HG02852 (cell line): Measurements from ENCODE around the gene SLC25A42.

Experiments
- ATAC-seq: cut with Tn5 transposase; IDR thresholded peaks from one replicate; pipeline ENCODE4 v1.9.1; 2021; ENCODE audit warnings: mild to moderate bottlenecking, moderate library complexity; ENCODE audit not compliant: unreplicated experiment

SLC25A42 gene

DNA sequence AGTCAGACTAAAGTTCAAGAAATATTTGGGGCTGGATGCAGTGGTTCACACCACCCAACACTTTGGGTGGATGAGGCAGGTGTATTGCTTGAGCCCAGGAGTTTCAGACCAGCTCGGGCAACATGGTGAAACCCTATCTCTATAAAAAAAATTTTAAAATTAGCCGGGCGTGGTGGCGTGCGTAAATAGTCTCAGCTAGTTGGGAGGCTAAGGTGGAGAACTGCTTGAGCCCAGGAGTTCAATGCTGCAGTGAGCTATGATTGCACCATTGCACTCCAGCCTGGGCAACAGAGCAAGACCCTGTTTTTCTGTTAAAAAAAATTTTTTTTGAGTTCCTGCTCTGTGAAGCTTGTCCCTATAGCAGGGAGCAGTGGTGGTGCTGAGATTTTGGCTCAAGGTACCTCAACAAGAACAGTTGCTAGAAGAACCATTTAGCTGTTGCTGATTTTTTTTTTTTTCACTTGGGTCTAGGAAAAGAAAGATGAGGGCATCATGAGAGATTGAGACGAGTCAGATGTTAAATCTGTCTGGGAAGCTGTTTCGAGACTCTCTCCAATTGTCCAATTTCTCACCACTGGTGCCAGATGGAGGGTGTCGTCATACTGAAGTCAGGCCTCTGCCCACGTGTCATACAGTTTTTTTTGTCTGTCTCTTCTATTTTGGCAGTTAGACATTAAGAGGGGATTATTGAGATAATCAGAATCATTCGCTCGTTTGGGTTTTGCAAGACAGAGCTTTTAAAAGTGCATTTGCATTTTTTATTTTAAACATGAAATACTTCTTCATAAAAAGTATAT lies 3.7 kb downstream of the SLC25A42 start:
- no peak for ATAC-seq

DNA sequence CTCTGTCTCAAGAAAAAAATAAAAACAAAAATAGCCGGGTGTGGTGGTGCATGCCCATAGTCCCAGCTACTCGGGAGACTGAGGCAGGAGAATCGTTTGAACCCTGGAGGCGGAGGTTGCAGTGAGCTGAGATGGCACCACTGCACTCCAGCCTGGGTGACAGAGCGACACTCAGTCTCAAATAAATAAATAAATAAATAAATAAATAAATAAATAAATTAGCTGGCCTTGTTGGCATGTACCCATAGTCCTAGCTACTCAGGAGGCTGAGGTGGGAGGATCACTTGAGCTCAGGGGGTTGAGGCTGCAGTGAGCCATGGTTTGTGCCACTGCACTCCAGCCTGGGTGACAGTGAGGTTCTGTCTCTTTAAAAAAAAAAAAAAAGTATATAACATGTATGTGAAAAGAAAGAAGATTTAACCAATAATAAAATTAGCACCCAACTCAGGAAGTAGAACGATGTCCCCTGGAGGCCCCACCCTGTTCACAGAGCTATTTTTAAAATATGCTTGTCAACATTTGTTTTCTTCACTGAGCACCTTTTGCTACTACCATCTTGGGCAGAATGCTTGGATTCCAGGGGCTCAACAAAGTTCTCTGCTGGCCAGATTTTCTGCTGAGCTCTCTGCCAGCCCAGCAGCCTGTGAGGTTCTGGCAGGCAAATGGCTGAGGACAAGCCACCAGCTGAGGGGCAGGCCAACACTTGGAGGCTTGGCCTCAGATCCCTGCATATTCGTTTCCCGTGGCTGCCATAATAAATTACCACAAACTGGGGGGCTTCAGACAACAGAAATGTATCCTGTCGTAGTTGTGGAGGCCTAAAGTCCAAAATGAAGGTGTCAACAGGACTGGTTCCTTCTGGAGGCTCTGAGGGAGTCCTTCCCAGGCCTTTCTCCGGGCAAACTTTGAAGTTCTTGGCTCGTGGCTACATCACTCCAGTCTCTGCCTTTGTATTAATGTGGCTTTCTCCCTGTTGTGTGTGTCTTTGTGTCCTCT lies 5.2 kb downstream of the SLC25A42 start:
- no peak for ATAC-seq

DNA sequence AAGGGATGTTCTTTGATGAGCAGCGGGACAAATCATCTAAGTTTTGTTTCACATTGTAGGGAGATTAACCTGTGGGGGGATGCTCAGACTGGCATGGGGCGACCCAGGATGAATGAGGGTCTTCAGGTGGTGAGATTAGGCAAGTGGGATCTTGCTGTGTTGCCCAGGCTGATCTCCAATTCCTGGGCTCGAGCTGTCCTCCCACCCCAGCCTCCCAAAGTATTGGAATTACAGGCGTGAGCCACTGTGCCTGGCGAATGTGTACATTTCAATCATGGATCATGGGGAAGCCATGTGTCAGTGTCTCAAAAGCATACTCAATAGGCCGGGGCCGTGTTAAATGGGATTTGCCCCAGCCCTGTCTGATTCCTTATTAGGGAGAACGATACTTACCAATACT lies 8.1 kb downstream of the SLC25A42 start:
- no peak for ATAC-seq

DNA sequence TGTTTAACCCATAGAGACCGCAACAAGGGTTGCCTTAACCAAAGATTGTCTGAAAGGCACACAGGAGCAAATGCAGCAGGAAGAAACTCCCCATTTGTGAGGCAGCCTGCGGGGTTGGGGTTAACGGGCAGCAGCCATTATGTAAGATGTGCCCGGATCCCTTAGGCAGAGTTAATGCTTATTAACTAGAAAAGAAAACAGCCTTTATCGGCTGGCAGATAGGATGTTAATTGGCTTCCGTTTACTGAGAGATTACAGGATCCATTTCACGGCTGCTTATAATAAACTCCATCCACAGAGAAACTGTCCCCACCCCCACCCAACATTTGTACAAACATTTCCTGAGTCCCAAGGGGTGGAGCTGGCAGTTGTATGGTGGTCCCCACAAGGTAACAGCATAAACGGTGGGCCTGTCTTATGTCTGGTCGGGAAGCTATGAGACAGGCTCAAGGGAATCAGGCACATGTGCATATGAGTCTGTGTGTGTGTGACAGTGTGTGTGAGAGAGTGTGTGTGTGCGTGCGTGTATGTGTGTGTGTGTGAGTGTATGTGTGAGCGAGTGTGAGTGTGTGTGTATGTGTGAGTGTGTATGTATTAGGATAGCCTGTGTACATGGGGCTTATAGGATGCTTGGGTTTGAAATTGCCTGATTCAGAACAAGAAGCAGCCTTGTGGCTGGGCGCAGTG lies 10.5 kb downstream of the SLC25A42 start:
- no peak for ATAC-seq

DNA sequence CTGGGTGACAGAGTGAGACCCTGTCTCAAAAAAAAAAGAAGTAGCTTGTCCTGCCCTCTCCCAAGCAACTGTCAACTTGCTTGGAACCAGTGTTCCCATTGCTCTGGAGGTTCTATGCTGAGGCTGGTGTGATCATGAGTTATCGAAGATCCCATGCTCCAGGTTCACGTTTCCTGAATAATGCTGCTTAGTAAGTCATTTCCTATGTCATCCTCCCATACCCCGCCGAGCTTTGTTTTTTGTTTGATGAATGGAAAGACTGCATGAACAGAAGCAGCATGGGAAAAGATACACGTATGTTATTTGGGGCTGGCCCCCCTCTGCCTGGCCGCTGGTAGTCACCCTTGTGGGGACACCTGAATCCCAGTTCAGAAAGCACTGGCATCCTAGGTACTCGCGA lies 11.3 kb downstream of the SLC25A42 start:
- ATAC-seq: no peak

DNA sequence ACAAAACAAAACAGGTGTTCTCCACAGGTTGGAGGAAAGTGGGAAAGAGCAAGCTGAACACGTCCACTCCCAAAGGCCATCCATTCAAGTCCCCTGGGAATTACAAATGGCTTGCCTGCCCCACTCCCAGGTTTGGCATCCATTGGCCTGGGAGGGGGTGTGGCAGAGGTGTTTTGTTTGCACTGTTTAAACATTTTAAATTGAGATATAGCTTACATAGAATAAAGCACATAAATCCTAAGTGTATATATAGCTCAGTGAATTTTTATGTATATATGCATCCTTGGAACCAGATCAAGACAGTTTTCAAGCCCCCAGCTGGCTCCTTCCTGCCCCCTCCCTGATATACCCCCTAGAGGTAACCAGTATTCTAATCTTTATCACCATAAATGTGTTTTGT lies 12.7 kb downstream of the SLC25A42 start:
- no peak for ATAC-seq

DNA sequence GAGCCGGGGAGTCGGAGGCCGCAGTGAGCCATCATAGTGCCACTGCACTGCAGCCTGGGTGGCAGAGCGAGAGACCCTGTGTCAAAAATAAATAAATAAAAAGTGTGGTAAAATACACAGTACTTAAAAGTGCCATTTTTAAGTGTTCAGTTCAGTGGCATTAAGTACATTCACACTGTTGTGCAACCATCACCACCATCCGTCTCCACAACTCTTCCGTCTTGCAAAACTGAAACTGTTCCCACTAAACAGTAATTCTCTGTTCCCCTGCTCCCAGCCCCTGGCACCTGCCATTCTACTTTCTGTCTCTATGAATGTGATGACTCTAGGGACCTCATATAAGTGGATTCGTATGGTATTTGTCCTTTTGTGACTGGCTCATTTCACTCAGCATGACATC lies 13.3 kb downstream of the SLC25A42 start:
- ATAC-seq: no peak

DNA sequence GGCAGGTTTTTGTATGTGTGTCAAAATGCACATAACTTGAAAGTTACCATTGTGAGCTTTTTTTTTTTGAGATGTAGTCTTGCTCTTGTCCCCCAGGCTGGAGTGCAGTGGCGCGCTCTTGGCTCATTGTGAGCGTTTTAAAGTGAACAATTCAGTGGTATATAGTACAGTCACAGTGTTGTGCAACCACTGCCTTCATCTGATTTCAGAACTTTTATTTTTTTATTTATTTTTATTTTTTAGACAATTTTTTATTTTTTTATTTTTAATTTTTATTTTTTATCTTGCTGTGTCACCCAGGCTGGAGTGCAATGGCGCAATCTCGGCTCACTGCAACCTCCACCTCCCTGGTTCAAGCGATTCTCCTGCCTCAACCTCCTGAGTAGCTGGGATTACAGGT lies 15.0 kb downstream of the SLC25A42 start:
- no peak for ATAC-seq

DNA sequence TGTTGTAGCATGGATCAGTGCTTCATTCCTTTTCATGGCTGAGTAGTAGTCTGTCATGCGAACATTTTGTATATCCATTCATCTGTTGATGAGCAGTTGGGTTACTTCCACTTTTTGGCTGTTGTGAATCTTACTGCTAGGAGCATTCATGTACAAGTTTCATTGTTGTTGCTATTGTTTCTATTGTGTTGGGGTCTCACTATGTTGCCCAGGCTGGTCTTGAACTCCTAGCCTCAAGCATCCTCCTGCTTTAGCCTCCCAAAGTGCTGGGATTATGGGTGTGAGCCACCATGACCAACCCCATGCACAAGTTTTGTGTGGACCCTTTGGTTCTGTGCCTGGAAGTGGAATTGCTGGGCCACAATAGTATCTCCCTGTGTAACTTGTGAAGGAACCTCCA lies 15.8 kb downstream of the SLC25A42 start:
- no peak for ATAC-seq

DNA sequence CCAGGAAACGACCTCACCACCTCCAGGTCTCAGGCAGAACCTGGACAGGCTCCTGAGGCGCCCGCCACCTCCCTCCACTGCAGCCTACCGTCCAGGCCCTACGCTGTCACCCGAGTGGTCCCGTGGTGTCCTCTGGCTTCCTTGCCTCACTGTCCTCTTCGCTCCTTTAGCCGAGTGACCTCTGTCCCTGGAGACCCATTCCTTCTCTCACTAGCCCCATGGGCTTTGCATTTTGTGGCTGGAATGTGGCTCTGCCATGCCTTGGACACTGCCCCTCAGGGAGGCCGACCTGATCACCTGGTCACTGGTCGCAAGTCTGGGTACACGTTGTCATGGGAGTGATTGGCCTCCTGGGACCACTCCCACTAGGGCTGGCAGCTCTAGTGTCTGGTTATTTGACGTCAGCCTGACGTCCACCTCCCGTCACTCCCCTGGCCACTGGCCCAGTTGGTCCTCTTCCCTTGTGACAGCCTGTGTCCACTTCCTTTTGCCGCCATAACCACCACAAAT lies 17.9 kb downstream of the SLC25A42 start:
- no peak for ATAC-seq

DNA sequence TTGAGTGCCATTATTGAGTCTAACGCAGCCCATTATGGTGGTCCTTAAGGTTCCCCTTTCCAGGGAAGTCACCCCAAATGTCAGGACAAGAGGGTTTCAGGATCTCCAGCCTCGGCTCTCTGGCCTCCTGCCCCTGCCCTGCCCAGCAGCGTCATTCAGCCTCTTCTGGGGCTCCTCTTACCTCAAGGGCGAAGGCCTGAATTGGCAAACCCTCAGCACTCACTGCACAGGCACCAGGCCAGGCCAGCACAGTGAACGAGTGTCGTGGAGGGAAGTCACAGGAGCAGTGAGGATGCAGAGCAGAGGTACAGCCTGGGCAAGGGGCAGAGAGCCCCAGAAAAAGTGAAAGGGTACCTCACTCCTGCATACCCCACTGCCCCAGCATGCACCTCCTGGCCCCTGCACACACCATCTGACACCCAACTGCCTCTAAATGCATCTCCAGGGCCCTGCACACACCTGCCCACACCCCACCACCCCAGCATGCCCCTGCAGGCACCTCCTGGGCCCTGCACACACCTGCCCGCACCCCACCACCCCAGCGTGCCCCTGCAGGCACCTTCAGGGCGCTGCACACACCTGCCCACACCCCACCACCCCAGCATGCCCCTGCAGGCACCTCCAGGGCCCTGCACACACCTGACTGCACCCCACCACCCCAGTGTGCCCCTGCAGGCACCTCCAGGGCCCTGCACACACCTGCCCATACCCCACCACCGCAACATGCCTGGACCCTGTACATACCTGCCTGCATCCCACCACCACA lies 19.8 kb downstream of the SLC25A42 start:
- ATAC-seq: no peak

DNA sequence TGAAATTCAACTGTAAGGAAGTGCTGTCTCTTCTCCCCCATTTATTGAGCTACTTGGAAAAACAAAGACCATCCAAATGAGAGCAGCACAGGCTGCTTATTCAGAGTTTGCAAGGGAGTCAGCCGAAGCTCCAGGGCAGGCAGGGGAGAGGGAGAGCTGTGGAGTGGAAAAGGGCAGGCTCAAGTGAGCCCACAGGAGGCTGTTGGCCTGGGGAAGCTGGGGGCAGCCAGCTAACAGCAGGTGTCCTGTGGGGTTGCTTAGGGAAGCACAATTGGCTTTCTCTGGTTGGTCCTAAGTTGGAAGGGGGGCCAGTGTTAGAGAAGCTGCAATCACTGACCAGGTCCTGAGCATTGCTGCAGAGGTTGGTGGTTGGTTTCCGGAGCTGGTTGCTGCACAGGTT lies 23.9 kb downstream of the SLC25A42 start:
- ATAC-seq: no peak

DNA sequence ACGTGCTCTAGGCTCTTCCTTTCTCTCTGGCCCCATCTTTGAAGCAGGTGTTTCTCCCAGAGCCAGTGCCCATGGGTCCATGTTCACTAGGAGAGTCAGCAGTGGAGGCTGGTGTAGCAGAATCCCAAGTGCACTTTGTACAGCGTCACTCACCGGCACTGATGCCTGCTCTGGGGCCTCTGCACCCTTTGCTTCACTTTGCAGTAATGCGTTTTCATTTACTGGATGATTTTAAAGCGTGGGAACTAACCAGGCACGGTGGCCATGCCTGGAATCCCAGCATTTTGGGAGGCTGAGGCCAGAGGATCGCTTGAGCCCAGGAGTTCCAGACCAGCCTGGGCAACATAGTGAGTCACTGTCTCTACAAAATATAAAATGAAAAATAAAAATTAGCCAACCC lies 30.7 kb downstream of the SLC25A42 start:
- ATAC-seq: no peak

DNA sequence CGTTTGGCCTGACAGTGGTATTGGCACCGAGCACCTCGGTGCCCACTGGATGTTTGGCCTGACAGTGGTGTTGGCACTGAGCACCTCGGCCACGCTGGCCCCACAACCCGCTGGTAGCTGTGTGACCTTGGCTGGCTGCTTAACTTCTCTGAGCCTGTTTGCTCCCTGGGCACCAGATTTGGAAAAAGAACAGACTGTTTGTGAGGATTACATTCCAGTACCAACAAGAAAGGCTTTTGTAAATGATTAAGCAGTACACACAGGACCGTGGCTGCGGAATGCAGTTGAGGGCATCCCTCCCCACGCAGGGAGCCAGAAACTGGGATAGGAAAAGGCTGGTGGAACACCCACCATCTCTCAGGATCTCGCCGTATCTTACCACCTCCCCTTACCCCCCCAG lies 31.9 kb downstream of the SLC25A42 start:
- no peak for ATAC-seq

DNA sequence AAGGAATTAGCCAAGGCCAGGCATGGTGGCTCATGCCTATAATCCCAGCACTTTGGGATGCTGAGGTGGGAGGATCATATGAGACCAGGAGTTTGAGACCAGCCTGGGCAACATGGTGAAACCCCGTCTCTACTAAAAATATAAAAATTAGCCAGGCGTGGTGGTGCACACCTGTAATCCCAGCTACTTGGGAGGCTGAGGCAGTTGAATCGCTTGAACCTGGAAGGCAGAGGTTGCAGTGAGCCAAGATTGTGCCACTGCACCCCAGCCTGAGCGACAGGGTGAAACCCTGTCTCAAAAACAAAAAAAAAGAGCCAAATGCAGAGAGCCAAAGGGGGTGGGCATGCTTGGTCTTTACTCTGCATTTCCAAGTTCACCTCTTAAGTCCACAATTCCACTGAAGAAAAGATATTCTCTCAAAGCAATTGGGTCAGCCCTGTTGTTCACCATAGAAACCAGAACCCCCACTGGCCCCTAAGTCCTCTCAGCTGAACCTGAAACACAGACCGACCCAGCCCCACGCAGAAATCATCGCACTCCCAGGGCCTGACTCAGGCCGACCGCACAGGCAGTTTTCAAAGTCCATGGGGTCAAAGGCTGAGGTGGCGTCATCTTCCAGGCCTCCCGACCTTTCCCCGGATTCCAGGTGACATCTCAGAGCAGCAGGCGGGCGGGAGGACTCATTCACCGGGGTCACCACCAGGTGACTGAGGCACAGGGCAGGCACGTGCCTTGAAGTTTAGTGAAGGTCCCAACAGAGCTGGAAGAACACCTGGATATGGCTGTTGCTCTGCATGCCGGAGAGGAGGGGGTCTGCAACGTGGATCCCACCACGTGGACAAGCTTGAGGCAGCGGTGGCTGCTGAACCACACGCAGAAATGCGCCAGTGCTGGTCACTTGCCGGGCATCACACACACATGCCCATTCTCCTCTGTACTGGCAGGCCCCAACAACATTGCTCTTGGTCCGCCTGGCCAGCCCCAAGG lies 33.1 kb downstream of the SLC25A42 start:
- ATAC-seq: no peak

DNA sequence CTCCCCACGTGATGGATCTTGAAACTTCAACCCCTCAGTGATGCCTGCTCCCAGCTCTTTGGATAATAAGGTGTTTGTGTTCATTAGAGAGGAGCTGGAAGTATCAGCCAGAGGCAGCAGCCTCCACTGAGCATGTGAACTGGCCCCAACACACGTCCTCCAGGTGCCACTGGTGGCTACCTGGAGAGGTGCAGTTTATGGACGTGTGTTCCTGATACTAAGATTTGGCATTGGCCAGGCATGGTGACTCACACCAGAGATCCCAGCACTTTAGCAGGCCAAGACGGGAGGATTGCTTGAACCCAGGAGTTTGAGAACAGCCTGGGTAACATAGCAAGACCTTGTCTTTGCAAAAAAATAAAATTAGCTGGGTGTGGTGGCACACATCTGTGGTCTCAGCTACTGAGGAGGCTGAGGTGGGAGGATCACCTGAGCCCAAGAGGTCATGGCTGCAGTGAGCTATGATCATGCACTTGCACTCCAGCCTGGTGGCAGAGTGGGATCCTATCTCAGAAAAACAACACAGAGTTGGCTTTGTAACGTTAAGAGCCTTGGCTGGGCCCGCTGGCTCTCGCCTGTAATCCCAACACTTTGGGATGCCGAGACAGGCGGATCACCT lies 34.4 kb downstream of the SLC25A42 start:
- ATAC-seq: no peak

DNA sequence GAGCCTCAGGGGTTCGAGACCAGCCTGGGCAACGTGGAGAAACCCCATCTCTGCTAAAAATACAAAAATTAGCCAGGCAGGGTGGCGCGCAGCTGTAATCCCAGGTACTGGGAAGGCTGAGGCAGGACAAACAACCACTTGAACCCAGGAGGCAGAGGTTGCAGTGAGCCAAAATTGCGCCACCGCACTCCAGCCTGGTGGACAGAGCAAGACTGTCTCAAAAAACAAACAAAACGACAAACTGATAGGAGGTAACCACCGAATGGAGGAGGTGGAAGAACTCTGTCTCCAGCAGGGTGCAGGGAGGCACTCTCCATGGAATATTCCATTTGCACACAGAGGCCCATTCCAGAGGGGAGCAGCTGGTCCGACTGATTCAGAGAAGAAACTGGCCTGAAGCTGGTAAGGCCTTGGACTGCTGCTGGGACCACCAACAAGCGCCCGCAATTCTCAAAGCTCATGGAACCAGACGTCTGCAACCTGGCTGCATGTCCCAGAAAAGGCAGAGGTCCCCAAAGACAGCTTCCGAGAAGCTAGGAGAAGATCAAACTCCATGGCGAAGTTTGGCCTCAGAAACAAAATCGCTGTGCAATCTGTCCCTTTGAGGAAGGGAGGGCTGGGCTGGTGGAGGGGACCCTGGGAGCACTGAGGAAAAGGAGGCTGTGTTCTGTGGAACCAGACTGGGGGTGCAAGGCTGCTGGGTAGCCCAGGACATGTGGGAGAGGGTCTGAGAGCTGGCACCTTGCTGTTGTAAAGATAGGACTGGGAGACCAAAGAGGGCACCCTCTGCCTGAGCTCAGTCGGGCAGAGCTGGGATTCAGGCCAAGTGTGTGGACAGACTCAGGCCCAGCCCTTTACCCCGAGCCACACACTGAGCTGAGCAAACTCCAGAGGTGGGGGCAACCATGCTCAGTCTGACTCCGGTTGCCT lies 35.2 kb downstream of the SLC25A42 start:
- no peak for ATAC-seq

DNA sequence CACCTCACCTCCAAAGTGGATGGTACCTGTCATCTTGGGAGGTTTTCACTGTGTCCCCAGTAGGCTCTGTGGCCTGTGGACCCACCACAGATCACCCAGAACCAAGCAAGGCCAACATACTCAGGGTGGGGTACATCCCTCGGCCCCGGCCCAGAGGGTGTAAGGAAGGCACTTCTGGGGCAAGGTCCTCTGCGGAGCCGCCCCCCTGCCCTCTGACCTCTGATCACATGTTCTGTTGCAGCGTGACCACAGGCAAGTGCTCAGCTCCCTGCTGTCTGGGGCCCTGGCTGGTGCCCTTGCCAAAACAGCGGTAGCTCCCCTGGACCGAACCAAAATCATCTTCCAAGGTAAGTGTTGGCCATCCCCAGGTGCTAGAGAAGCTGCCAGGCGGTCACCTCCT lies 37.7 kb downstream of the SLC25A42 start:
- ATAC-seq: no peak
